ENCODE data around the gene SAAL1.

DNA sequence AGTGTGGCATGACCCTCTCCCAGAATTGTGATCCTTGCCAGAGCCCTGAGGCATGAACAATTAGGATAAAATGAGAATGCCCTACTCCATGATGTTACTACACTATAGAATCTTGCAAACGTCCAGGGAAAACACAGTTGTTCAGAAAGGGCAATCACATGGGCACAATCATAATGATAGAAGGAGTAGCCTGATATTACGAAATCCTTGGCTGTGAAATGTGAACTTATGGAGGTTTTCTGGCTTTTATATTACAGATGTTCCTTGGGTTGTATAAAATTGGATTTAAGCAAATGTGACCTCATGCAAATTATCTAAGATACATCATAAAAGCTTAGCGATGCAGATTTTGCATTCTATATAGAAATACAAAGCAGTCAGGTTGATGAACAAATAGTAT is 30.4 kb downstream of the SAAL1 start:
- TF ChIP-seq, protein P1, sequence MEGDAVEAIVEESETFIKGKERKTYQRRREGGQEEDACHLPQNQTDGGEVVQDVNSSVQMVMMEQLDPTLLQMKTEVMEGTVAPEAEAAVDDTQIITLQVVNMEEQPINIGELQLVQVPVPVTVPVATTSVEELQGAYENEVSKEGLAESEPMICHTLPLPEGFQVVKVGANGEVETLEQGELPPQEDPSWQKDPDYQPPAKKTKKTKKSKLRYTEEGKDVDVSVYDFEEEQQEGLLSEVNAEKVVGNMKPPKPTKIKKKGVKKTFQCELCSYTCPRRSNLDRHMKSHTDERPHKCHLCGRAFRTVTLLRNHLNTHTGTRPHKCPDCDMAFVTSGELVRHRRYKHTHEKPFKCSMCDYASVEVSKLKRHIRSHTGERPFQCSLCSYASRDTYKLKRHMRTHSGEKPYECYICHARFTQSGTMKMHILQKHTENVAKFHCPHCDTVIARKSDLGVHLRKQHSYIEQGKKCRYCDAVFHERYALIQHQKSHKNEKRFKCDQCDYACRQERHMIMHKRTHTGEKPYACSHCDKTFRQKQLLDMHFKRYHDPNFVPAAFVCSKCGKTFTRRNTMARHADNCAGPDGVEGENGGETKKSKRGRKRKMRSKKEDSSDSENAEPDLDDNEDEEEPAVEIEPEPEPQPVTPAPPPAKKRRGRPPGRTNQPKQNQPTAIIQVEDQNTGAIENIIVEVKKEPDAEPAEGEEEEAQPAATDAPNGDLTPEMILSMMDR (IDR thresholded peaks at IDR 0.05) = no peak
- no peak for TF ChIP-seq SIN3A (IDR thresholded peaks at IDR 0.05; ENCODE audit: borderline replicate concordance, insufficient read depth, low read depth, low read length)

All from Panc1 (cell line).